GM19035 (cell line): Measurements from ENCODE around the gene ZNF277.
"Not testable (repeated sequence)": the region's sequence is repeated elsewhere in the genome, so short reads cannot be mapped to it uniquely, and the experiment has no call there.

ENCODE experiments used
- ATAC-seq: cut with Tn5 transposase; IDR thresholded peaks from one replicate; pipeline ENCODE4 v1.9.1; 2021; ENCODE audit not compliant: unreplicated experiment

ZNF277 gene

DNA sequence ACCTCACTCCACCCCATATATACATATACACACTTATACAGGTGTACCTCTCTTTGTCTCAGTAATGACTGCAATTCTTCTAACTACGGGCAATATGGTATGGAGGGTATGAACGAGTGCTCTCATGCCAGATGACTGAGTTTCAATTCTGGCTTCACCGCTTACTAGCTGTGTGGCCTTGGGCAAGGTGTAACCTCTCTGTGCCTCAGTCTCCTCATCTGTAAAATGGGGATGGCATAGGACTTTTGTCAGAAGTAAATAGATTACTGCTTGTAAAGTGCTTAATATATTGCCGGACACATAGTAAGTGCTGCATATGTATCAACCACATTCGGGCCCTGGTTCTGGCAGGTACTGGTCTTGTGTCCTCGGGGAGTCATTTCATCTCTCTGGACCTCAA lies 183.7 kb downstream of the ZNF277 start:
- no peak for ATAC-seq

DNA sequence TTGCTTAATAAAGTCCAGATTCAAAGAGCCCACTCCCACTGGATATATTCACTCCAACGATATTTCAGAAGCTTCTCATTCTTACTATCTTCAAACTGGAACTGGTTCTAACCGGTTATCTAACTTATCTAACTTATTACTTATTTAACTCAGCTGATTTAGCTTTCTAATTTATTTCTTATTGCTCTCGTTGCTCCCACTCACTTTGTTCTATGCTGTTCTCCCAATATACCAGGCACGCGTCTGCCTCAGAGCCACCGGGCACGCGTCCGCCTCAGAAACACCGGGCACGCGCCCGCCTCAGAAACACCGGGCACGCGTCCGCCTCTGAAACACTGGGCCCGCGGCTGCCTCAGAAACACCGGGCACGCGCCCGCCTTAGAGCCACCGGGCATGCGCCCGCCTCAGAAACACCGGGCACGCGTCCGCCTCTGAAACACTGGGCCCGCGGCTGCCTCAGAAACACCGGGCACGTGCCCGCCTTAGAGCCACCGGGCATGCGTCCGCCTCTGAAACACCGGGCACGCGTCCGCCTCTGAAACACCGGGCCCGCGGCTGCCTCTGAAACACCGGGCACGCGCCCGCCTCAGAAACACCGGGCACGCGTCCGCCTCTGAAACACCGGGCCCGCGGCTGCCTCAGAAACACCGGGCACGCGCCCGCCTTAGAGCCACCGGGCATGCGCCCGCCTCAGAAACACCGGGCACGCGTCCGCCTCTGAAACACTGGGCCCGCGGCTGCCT lies 184.8 kb downstream of the ZNF277 start:
- not testable (repeated sequence) for ATAC-seq

DNA sequence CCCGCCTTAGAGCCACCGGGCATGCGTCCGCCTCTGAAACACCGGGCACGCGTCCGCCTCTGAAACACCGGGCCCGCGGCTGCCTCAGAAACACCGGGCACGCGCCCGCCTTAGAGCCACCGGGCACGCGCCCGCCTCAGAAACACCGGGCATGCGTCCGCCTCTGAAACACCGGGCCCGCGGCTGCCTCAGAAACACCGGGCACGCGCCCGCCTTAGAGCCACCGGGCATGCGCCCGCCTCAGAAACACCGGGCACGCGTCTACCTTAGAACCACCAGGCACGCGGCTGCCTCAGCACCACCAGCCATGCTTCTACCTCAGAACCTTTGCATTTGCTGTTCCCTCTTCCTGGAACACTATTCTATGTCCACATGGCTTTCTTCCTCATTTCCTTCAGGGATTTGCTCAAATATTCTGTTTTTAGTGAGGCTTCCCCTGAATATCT lies 185.4 kb downstream of the ZNF277 start:
- ATAC-seq: peak; percentile 65
